Body of pancreas (tissue), 4 donors: ENCODE data around the gene SYNJ2. TPM values are rescaled to one million over a fixed set of nuclear protein-coding genes. Genes with fewer than 3 reads are reported as not detected.
A peak's percentile ranks its signal among the peaks of the same experiment; 100 is the strongest.

ENCODE experiments used
- ATAC-seq: fragments of 150-250 bp; one replicate; pipeline ENCODE4 v1.9.1; 2016
- DNase-seq, 4 donors: peaks; one replicate each; pipeline ENCODE4 v3.0.0-alpha.2; 2019
- H3K27ac ChIP-seq, 4 donors: fragments of 200-600 bp; sonication (generic); 1 replicate in 3 of 4; 2 replicates in 1 of 4; pipeline versions ENCODE4 v1.5.1 to v1.6.1; 2016 to 2019; ENCODE audit warnings: mild to moderate bottlenecking in 1 of 4, mixed read lengths in 1 of 4, moderate library complexity in 1 of 4
- H3K27me3 ChIP-seq, 2 donors: fragments of 200-600 bp; sonication (generic); one replicate each; pipeline ENCODE4 v1.6.0; 2016; ENCODE audit warnings: mild to moderate bottlenecking in 1 of 2
- H3K36me3 ChIP-seq, 2 donors: fragments of 200-600 bp; sonication (generic); replicated peaks in 1 of 2; 2 replicates each; pipeline ENCODE4 v1.5.1; 2016; ENCODE audit warnings: low read depth in 2 of 2; ENCODE audit not compliant: insufficient read depth in 1 of 2
- H3K4me1 ChIP-seq: fragments of 200-600 bp; sonication (generic); one replicate; pipeline ENCODE4 v1.6.0; 2016
- H3K4me3 ChIP-seq, 2 donors: fragments of 200-600 bp; sonication (generic); 1 replicate in 1 of 2; 2 replicates in 1 of 2; pipeline ENCODE4 v1.5.1; 2016 to 2019
- H3K9me3 ChIP-seq, 3 donors: fragments of 200-600 bp; sonication (generic); 1 replicate in 2 of 3; 2 replicates in 1 of 3; pipeline ENCODE4 v1.5.1; 2016
- CTCF ChIP-seq, 7 experiments: fragments of 450-650 bp in 4 of 7; fragments of 200-600 bp in 3 of 7; sonication (generic) in 3 of 7; IDR thresholded peaks; one replicate each; pipeline ENCODE4 v1.5.1; 2016 to 2019; ENCODE audit warnings: antibody characterized with exemption in 7 of 7
- POLR2A ChIP-seq, 3 donors: fragments of 450-650 bp; IDR thresholded peaks; one replicate each; pipeline ENCODE4 v1.6.1; 2016; ENCODE audit warnings: antibody characterized with exemption in 3 of 3, mild to moderate bottlenecking in 2 of 3
- WGBS, 2 donors: methylation state at CpG; one replicate each; pipeline ENCODE4 v1.1.5; 2017; 5-methylcytosine and 5-hydroxymethylcytosine counted together
- intact Hi-C: fragments of 100-400 bp; cut with DNase I; formaldehyde crosslinking; loops from one replicate; pipeline ENCODE4 v1.15.1; 2023
- total RNA-seq, 2 donors: library from RNA; depleted of rRNA; stranded (reverse); fragments of >200 nt; gene quantifications; one replicate each; pipeline ENCODE4 v1.1.0, GENCODE V29; 2016

The SYNJ2 gene
- total RNA-seq, 2 donors from 2014 or later, result 12.2 to 14.8 TPM

- H3K4me3 ChIP-seq, result no peak overlapping the region
- no peaks in the 10 kb centered on the region for H3K9me3 ChIP-seq
- intact Hi-C loops, result no loop called here
- no peak overlapping the region for H3K27ac ChIP-seq
- peaks cover 0 to 3% of the 10 kb centered on the region in 2 donors for H3K36me3 ChIP-seq
- 67 to 84% methylated on average over 6 of the region's 6 CpGs for WGBS, 2 donors
- TF ChIP-seq CTCF (IDR thresholded peaks at IDR 0.05), result no peak
- no peak for TF ChIP-seq POLR2A (IDR thresholded peaks at IDR 0.05)
- H3K4me1 ChIP-seq, result peaks cover 14% of the 10 kb centered on the region
- H3K27me3 ChIP-seq, result no peaks in the 10 kb centered on the region
- DNase-seq (no peak), ATAC-seq (no peak)
Observed at GRCh38 chr6:158044525-158044888, 62.8 kb downstream of the SYNJ2 start.

- 89 to 93% methylated on average over 20 of the region's 20 CpGs for WGBS, 2 donors
- no peak for ATAC-seq
- peaks cover 0 to 4% of the 10 kb centered on the region in 2 donors for H3K36me3 ChIP-seq
- H3K9me3 ChIP-seq, result no peaks in the 10 kb centered on the region
- intact Hi-C loops, result no loop called here
- no peak overlapping the region for H3K4me3 ChIP-seq
- no peaks in the 10 kb centered on the region for H3K27me3 ChIP-seq
- no peak for TF ChIP-seq CTCF (IDR thresholded peaks at IDR 0.05)
- no peak for TF ChIP-seq POLR2A (IDR thresholded peaks at IDR 0.05)
- no peaks in the 10 kb centered on the region for H3K4me1 ChIP-seq
- no peak overlapping the region for H3K27ac ChIP-seq
- DNase-seq, result peak in 1 of 4 donors; percentile 2
Observed at GRCh38 chr6:158046201-158047126, 64.8 kb downstream of the SYNJ2 start.

- intact Hi-C loops, result no loop called here
- WGBS, 2 donors, result 86 to 94% methylated on average over 10 of the region's 10 CpGs
- H3K27ac ChIP-seq, result no peak overlapping the region
- H3K9me3 ChIP-seq, result no peaks in the 10 kb centered on the region
- H3K27me3 ChIP-seq, result no peaks in the 10 kb centered on the region
- H3K4me1 ChIP-seq, result no peaks in the 10 kb centered on the region
- peaks cover 0 to 4% of the 10 kb centered on the region in 2 donors for H3K36me3 ChIP-seq
- peak in 1 of 4 donors; percentile 11 for DNase-seq
- TF ChIP-seq CTCF (IDR thresholded peaks at IDR 0.05) (no peak), POLR2A (IDR thresholded peaks at IDR 0.05) (no peak)
- ATAC-seq, result no peak
- no peak overlapping the region for H3K4me3 ChIP-seq
Observed at GRCh38 chr6:158047127-158047518, 65.5 kb downstream of the SYNJ2 start.

GRCh38 chr6:158047563-158048323 is 66.1 kb downstream of the SYNJ2 start:
- intact Hi-C loops, result no loop called here
- TF ChIP-seq CTCF (IDR thresholded peaks at IDR 0.05), result no peak
- no peak for TF ChIP-seq POLR2A (IDR thresholded peaks at IDR 0.05)
- no peaks in the 10 kb centered on the region for H3K27me3 ChIP-seq
- ATAC-seq (no peak), DNase-seq (no peak)
- H3K36me3 ChIP-seq, result peaks cover 0 to 4% of the 10 kb centered on the region in 2 donors
- no peak overlapping the region for H3K4me3 ChIP-seq
- no peak overlapping the region for H3K27ac ChIP-seq
- no peaks in the 10 kb centered on the region for H3K4me1 ChIP-seq
- WGBS, 2 donors, result 77 to 80% methylated on average over 9 of the region's 9 CpGs
- no peaks in the 10 kb centered on the region for H3K9me3 ChIP-seq
